Muscle layer of colon (tissue), 2 donors: ENCODE measurements around the gene REV1.
"Not testable (repeated sequence)": the region's sequence is repeated elsewhere in the genome, so short reads cannot be mapped to it uniquely, and the experiment has no call there.

Source experiments
- H3K27ac ChIP-seq: one replicate; pipeline ENCODE4 v1.7.0; 2013; ENCODE audit warnings: low read depth, mild to moderate bottlenecking, low read length, moderate library complexity
- H3K27me3 ChIP-seq, 2 donors: one replicate each; pipeline ENCODE4 v1.7.0; 2013; ENCODE audit warnings: low read length in 2 of 2, mild to moderate bottlenecking in 2 of 2; ENCODE audit not compliant: insufficient read depth in 2 of 2, control insufficient read depth in 1 of 2
- H3K36me3 ChIP-seq: one replicate; pipeline ENCODE4 v1.7.0; 2013; ENCODE audit warnings: mild to moderate bottlenecking, low read length; ENCODE audit not compliant: insufficient read depth
- H3K4me1 ChIP-seq: one replicate; pipeline ENCODE4 v1.7.0; 2013; ENCODE audit warnings: mild to moderate bottlenecking, low read length; ENCODE audit not compliant: insufficient read depth
- H3K4me3 ChIP-seq, 2 donors: one replicate each; pipeline ENCODE4 v1.7.0; 2013; ENCODE audit warnings: low read length in 2 of 2, low read depth in 1 of 2, mild to moderate bottlenecking in 1 of 2, moderate library complexity in 1 of 2
- H3K9ac ChIP-seq: one replicate; pipeline ENCODE4 v1.7.0; 2013; ENCODE audit warnings: low read length
- H3K9me3 ChIP-seq: one replicate; pipeline ENCODE4 v1.7.0; 2013; ENCODE audit warnings: mild to moderate bottlenecking, low read length
- donor health status: abdominal sarcoma.
- donor health status: Adenocarcinoma of cecum.

REV1 gene

DNA sequence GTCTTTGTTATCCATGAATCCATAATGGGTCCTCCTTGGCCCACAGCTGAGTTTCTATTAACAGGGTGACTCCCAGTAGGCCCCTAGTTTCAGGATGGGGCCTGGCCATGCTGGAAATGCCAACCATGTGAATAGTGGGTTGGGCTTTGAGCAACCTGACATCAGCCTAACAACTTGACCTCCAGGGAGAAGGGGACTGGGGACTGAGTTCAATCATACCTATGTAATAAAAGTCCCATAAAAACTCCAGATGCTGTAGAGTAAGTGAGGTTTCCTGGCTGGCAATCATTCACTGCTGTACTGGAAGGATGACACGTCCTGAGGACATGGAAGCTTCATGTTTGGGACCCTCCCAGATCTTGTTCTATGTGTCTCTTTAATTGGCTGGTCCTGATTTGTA, 7.9 kb downstream of the REV1 start:
- H3K27ac ChIP-seq, result no peak overlapping the region
- no peaks in the 10 kb centered on the region for H3K27me3 ChIP-seq
- H3K36me3 ChIP-seq, result no peaks in the 10 kb centered on the region
- H3K9ac ChIP-seq, result no peak overlapping the region
- no peaks in the 10 kb centered on the region for H3K9me3 ChIP-seq
- H3K4me1 ChIP-seq, result peaks cover 10% of the 10 kb centered on the region
- no peak overlapping the region for H3K4me3 ChIP-seq

GRCh38 chr2:99481527-99481926, 8.3 kb downstream of the REV1 start:
- no peaks in the 10 kb centered on the region for H3K27me3 ChIP-seq
- H3K4me1 ChIP-seq, result peaks cover 14% of the 10 kb centered on the region
- H3K9ac ChIP-seq, result no peak overlapping the region
- H3K36me3 ChIP-seq, result no peaks in the 10 kb centered on the region
- no peak overlapping the region for H3K27ac ChIP-seq
- H3K9me3 ChIP-seq, result no peaks in the 10 kb centered on the region
- no peak overlapping the region for H3K4me3 ChIP-seq

- peaks cover 15% of the 10 kb centered on the region for H3K4me1 ChIP-seq
- H3K27me3 ChIP-seq, result no peaks in the 10 kb centered on the region
- no peak overlapping the region for H3K9ac ChIP-seq
- no peaks in the 10 kb centered on the region for H3K36me3 ChIP-seq
- H3K27ac ChIP-seq, result no peak overlapping the region
- H3K4me3 ChIP-seq, result no peak overlapping the region
- no peaks in the 10 kb centered on the region for H3K9me3 ChIP-seq
These were observed 9.4 kb downstream of the REV1 start for GRCh38 chr2:99480390-99480789.

- Histone ChIP-seq H3K9ac (no peak overlapping the region), H3K4me1 (peaks cover 26% of the 10 kb centered on the region), H3K27me3 (no peaks in the 10 kb centered on the region), H3K36me3 (no peaks in the 10 kb centered on the region), H3K9me3 (no peaks in the 10 kb centered on the region), H3K27ac (no peak overlapping the region), H3K4me3 (no peak overlapping the region)
These were observed 11.2 kb downstream of the REV1 start for GRCh38 chr2:99478632-99479031.

GRCh38 chr2:99477054-99477453, 12.8 kb downstream of the REV1 start:
- Histone ChIP-seq H3K36me3 (no peaks in the 10 kb centered on the region), H3K4me3 (no peak overlapping the region), H3K27me3 (no peaks in the 10 kb centered on the region), H3K27ac (no peak overlapping the region), H3K9me3 (no peaks in the 10 kb centered on the region), H3K4me1 (peaks cover 33% of the 10 kb centered on the region), H3K9ac (no peak overlapping the region)

GRCh38 chr2:99476629-99477028, 13.2 kb downstream of the REV1 start:
- Histone ChIP-seq H3K4me1 (peaks cover 31% of the 10 kb centered on the region), H3K9ac (no peak overlapping the region), H3K9me3 (no peaks in the 10 kb centered on the region), H3K36me3 (no peaks in the 10 kb centered on the region), H3K27ac (no peak overlapping the region), H3K4me3 (no peak overlapping the region), H3K27me3 (no peaks in the 10 kb centered on the region)

DNA sequence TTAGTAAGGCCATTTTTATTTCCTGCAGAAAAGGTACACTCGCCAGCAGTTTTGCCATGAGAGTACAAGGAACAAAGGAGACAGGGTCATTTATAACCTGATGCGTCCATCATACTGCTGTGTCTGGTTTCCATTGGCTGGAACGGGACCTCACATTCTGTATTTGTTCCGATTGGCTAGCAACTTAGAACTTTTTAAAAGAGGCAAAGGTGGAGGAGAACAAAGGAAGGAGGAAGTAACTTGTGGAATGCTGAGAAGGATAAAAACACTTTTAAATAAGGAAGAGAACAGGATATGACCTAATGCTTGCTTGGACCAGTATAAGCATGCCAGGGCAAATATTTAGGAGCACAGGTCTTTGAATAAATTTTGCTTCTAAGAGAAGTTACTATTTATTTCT, 14.7 kb downstream of the REV1 start:
- H3K4me3 ChIP-seq, H3K27ac ChIP-seq, H3K9ac ChIP-seq, H3K9me3 ChIP-seq, H3K36me3 ChIP-seq, H3K27me3 ChIP-seq: not testable (repeated sequence)
- peaks cover 29% of the 10 kb centered on the region for H3K4me1 ChIP-seq

DNA sequence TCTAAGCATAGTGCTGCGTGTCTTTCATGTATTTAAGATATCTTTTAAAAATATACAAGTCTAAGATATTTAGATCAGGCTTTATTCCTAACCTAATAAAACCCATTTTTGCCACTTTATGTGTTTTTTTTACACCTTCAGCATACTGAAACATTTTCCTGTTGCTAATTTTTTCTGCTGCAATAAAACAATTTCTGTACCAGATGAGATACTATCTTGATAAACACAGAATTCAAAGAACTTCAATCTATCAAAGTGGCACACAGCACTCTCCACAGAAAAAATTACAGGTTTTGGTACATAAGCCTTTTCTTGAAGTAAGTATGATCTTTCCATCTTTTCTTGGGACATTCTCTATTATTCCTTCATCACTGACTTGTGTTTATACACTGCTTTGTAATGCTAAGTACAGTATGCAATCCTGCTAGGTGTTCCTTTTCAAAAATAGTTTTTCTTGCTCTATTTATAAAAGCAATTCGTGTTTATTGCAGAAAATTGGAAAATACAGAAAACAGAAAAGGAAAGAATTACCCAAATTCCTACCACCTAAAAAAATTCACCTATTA, 16.2 kb downstream of the REV1 start:
- Histone ChIP-seq H3K9ac (no peak overlapping the region), H3K36me3 (no peaks in the 10 kb centered on the region), H3K27me3 (no peaks in the 10 kb centered on the region), H3K4me3 (no peak overlapping the region), H3K27ac (no peak overlapping the region), H3K4me1 (peaks cover 29% of the 10 kb centered on the region), H3K9me3 (no peaks in the 10 kb centered on the region)

- Histone ChIP-seq H3K27me3 (no peaks in the 10 kb centered on the region), H3K36me3 (no peaks in the 10 kb centered on the region), H3K4me3 (no peak overlapping the region), H3K27ac (no peak overlapping the region), H3K4me1 (peaks cover 29% of the 10 kb centered on the region), H3K9me3 (no peaks in the 10 kb centered on the region), H3K9ac (no peak overlapping the region)
These were observed 17.2 kb downstream of the REV1 start for GRCh38 chr2:99472600-99472960.

DNA sequence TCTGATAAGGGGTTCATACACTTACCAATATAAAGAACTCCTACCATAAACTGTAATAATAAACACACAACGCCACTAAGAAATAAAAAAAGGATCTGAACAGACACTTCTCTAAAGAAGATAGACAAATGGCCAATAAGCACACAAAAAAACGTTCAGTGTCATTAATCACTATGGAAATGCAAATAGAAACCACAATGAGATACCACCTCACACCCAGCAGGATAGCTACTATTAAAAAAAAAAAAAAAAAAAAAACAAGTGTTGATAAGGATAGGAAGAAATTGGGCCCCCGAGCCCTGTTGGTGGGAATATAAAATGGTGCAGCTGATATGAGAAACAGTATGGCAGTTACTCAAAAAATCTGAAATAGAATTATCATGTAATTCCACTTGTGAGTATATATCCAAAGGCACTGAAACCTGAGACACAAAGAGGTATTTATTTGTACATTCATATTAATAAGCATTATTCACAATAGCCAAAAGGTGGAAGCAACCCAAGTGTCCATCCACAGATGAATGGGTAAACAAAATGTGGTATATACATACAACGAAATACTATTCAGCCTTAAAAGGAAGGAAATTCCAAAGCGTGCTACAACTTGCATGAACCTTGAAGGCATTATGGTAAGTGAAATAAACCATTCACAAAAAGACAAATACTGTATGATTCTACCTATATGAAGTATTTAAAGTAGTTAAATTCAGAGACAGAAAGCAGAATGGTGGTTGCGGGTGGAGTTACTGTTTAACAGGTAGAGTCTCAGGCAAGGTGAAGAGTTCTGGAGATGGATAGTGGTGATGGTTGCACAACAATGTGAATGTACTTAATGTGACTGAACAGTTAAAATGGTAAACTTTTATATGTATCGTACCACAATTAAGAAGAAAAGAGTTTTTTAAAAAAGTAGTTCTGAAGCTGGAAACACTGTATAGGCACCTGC, 17.9 kb downstream of the REV1 start:
- no peak overlapping the region for H3K9ac ChIP-seq
- H3K4me1 ChIP-seq, result peaks cover 30% of the 10 kb centered on the region
- H3K4me3 ChIP-seq, result no peak overlapping the region
- H3K36me3 ChIP-seq, result no peaks in the 10 kb centered on the region
- no peaks in the 10 kb centered on the region for H3K9me3 ChIP-seq
- H3K27ac ChIP-seq, result no peak overlapping the region
- H3K27me3 ChIP-seq, result no peaks in the 10 kb centered on the region

DNA sequence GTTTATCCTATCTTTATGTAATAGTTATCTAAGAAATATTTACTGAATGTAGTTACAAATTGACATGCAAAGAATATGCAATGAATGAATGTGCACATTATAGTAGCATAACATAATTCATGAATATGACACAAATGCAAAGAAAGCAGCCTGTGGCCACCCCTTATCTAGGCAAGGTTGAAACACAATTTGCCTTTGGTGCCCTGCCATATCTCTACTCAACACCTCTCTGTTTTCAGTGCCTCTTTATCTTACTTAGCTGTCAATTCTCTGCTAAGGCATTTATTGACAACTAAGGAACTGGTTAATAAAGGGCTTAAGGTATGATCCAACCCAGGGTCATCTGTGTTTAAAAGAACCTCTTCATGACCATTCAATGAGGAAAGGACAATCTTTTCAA, 18.9 kb downstream of the REV1 start:
- no peaks in the 10 kb centered on the region for H3K36me3 ChIP-seq
- no peak overlapping the region for H3K9ac ChIP-seq
- peaks cover 29% of the 10 kb centered on the region for H3K4me1 ChIP-seq
- no peak overlapping the region for H3K4me3 ChIP-seq
- H3K27ac ChIP-seq, result no peak overlapping the region
- no peaks in the 10 kb centered on the region for H3K9me3 ChIP-seq
- no peaks in the 10 kb centered on the region for H3K27me3 ChIP-seq

DNA sequence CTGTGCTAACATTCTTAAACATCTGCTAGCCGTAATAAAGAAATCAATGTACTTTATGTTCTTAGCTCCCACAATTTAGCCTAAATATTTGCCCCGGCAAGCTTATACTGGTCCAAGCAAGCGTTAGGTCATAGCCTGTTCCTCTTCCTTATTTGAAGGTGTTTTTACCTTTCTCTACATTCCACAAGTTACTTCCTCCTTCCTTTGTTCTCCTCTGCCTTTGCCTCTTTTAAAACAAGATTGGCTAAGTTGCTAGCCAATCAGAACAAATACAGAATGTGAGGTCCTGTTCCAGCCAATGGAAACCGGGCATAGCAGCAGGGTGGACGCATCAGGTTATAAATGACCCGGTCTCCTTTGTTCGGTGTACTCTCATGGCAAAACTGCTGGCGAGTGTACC, 19.4 kb downstream of the REV1 start:
- not testable (repeated sequence) for H3K36me3 ChIP-seq, H3K9me3 ChIP-seq, H3K9ac ChIP-seq, H3K27ac ChIP-seq, H3K4me3 ChIP-seq, H3K27me3 ChIP-seq
- peaks cover 29% of the 10 kb centered on the region for H3K4me1 ChIP-seq
